Uterus (tissue), 4 donors: ENCODE data around the gene PAM. TPM values are rescaled to one million over a fixed set of nuclear protein-coding genes. Genes with fewer than 3 reads are reported as not detected.

Source experiments
- DNase-seq, 2 donors: peaks; one replicate each; pipeline ENCODE4 v3.0.0-alpha.2; 2019 to 2020
- H3K27ac ChIP-seq, 2 donors: fragments of 200-600 bp; sonication (generic); 1 replicate in 1 of 2; 2 replicates in 1 of 2; pipeline ENCODE4 v1.5.1; 2016 to 2018
- H3K27me3 ChIP-seq, 2 donors: fragments of 200-600 bp; sonication (generic); one replicate each; pipeline ENCODE4 v1.5.1; 2018 to 2019; ENCODE audit warnings: control low read depth in 1 of 2
- H3K36me3 ChIP-seq, 2 donors: fragments of 200-600 bp; sonication (generic); one replicate each; pipeline ENCODE4 v1.5.1; 2019; ENCODE audit warnings: control low read depth in 1 of 2
- H3K4me1 ChIP-seq, 2 donors: fragments of 200-600 bp; sonication (generic); one replicate each; pipeline ENCODE4 v1.5.1; 2018 to 2019; ENCODE audit warnings: control low read depth in 1 of 2
- H3K4me3 ChIP-seq, 2 donors: fragments of 200-600 bp; sonication (generic); 1 replicate in 1 of 2; 2 replicates in 1 of 2; pipeline ENCODE4 v1.5.1; 2018 to 2019; ENCODE audit warnings: mild to moderate bottlenecking in 1 of 2
- H3K9me3 ChIP-seq, 2 donors: fragments of 200-600 bp; sonication (generic); one replicate each; pipeline ENCODE4 v1.5.1; 2019; ENCODE audit warnings: control low read depth in 1 of 2
- POLR2A ChIP-seq, 2 donors: fragments of 450-650 bp; IDR thresholded peaks; one replicate each; pipeline ENCODE4 v1.6.1; 2016; ENCODE audit warnings: antibody characterized with exemption in 2 of 2, mild to moderate bottlenecking in 1 of 2, moderate library complexity in 1 of 2
- intact Hi-C: fragments of 100-400 bp; cut with DNase I; formaldehyde crosslinking; loops from one replicate; pipeline ENCODE4 v1.15.1; 2023; ENCODE audit warnings: low total_unique reads
- total RNA-seq, 4 donors: library from RNA; depleted of rRNA in 3 of 4; stranded (reverse); fragments of >200 nt in 3 of 4; gene quantifications; one replicate each; pipeline versions ENCODE4 v1.1.0 to v1.2.4, GENCODE V29; 2014 to 2023
- TF ChIP-seq, protein P1 (sequence below), 4 experiments: fragments of 200-600 bp in 2 of 4; fragments of 450-650 bp in 2 of 4; sonication (generic) in 2 of 4; IDR thresholded peaks; one replicate each; pipeline ENCODE4 v1.5.1; 2016 to 2019; ENCODE audit warnings: antibody characterized with exemption in 4 of 4, mild to moderate bottlenecking in 2 of 4, moderate library complexity in 1 of 4
- donor health status: DM: yes; HTN: yes; CAD: no.

The PAM gene
- total RNA-seq, 4 donors from 2014 or later = 101 to 502 (median 168) TPM

DNA sequence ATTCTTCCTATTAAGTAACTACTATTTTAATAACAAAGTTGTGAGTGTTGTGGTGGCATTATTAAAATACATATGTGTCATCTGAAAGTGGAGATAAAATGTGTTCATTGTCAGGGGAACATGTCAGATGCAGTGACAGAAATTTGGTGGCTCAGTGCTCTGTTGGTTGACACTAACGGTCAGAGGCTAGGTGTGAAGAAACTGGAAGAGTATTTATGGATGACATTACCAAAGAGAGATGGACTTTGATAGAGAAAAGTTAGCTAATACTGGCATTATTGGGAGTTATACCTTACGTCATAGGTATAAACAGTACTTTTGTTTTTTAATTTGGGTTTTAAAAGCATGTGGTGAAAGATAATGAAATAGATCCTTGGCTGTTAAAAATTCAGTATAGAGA, 33.7 kb downstream of the PAM start:
- intact Hi-C loops = no loop called here
- no peak for DNase-seq
- Histone ChIP-seq H3K9me3 (no peaks in the 10 kb centered on the region), H3K4me3 (no peak overlapping the region), H3K27me3 (no peaks in the 10 kb centered on the region), H3K27ac (no peak overlapping the region), H3K36me3 (no peaks in the 10 kb centered on the region), H3K4me1 (no peaks in the 10 kb centered on the region)
- TF ChIP-seq, protein P1, sequence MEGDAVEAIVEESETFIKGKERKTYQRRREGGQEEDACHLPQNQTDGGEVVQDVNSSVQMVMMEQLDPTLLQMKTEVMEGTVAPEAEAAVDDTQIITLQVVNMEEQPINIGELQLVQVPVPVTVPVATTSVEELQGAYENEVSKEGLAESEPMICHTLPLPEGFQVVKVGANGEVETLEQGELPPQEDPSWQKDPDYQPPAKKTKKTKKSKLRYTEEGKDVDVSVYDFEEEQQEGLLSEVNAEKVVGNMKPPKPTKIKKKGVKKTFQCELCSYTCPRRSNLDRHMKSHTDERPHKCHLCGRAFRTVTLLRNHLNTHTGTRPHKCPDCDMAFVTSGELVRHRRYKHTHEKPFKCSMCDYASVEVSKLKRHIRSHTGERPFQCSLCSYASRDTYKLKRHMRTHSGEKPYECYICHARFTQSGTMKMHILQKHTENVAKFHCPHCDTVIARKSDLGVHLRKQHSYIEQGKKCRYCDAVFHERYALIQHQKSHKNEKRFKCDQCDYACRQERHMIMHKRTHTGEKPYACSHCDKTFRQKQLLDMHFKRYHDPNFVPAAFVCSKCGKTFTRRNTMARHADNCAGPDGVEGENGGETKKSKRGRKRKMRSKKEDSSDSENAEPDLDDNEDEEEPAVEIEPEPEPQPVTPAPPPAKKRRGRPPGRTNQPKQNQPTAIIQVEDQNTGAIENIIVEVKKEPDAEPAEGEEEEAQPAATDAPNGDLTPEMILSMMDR (IDR thresholded peaks at IDR 0.05) = no peak

DNA sequence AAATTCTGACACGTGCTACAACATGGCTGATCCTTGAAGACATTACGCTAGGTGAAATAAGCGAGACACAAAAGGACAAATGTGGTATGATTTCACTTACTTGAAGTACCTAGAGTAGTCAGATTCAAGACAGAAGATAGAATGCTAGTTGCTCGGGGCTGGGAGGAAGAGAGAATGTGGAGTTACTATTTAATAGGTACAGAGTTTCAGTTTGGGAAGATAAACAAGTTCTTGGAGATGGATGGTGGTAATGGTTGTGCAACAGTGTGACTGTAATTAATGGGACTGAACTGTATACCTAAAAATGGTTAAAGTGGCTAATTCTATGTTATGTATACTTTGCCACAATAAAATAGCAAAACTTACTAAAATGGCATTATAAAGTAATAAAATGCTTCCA, 34.4 kb downstream of the PAM start:
- H3K36me3 ChIP-seq = no peaks in the 10 kb centered on the region
- no peaks in the 10 kb centered on the region for H3K9me3 ChIP-seq
- no peak overlapping the region for H3K27ac ChIP-seq
- H3K4me3 ChIP-seq = no peak overlapping the region
- H3K4me1 ChIP-seq = no peaks in the 10 kb centered on the region
- TF ChIP-seq, protein P1 (IDR thresholded peaks at IDR 0.05) = no peak
- TF ChIP-seq POLR2A (IDR thresholded peaks at IDR 0.05) = no peak
- no peak for DNase-seq
- intact Hi-C loops = no loop called here
- no peaks in the 10 kb centered on the region for H3K27me3 ChIP-seq

DNA sequence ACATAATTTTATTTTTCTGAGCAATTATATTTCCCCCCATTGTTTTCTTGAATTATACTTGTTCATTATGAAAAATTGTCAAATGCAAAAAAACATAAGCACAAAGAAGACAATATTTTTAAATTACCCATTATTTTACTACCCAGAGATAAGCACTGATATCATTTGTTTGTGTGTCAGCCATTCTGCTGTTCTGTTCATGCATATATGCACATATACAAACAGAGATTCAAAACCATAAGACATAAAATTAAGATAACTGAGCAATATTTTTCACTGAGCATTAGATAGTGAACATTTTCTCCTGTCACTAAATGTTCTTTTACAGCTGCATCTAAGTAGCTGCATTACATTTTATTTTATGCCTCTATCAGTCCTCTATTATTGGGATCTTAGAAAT, 35.6 kb downstream of the PAM start:
- Histone ChIP-seq H3K4me3 (no peak overlapping the region), H3K27ac (no peak overlapping the region), H3K9me3 (no peaks in the 10 kb centered on the region), H3K4me1 (no peaks in the 10 kb centered on the region), H3K27me3 (no peaks in the 10 kb centered on the region), H3K36me3 (no peaks in the 10 kb centered on the region)
- TF ChIP-seq, protein P1 (IDR thresholded peaks at IDR 0.05) = no peak
- no peak for TF ChIP-seq POLR2A (IDR thresholded peaks at IDR 0.05)
- intact Hi-C loops = no loop called here
- no peak for DNase-seq

DNA sequence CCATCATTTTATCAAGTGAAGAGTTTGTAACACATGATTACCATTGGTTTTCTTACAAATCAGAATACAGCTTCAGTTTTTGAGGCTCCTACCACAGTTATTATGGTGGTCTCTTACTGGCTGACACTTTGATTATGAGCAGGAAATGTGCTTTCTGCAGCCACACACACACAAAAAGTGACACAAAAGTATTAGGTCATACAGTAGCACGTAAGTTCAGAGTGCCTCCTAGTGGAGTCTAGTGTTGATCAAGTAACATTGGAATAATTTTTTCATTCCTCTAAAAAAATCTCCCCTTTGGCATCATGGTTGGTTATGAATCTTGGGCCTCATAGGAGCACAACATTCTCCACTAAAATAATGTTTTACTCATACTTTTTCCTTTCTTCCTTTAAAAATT, 37.6 kb downstream of the PAM start:
- H3K36me3 ChIP-seq = no peaks in the 10 kb centered on the region
- no peaks in the 10 kb centered on the region for H3K4me1 ChIP-seq
- H3K27me3 ChIP-seq = no peaks in the 10 kb centered on the region
- intact Hi-C loops = no loop called here
- TF ChIP-seq, protein P1 (IDR thresholded peaks at IDR 0.05) = no peak
- no peak for TF ChIP-seq POLR2A (IDR thresholded peaks at IDR 0.05)
- no peak overlapping the region for H3K4me3 ChIP-seq
- H3K9me3 ChIP-seq = no peaks in the 10 kb centered on the region
- no peak for DNase-seq
- H3K27ac ChIP-seq = no peak overlapping the region

DNA sequence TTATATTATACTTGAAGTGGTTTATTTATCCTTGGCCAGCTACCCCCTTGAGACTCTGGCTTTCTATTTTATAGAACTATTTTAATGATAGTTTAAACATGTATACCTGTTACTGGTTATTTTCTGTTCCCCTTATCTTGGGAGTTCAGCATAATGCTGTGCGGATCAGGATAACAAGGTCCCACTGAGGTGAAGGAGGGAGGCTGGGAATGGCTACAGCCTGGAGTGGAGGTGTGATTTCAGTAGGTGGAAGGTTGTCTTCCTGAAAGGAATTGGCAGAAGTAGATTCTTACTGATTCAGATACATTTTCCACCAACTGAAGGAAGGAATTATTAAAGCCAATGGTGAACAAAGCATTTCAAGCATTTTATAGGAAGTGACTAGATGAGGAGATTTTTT, 38.9 kb downstream of the PAM start:
- intact Hi-C loops = no loop called here
- DNase-seq = no peak
- no peaks in the 10 kb centered on the region for H3K9me3 ChIP-seq
- no peak for TF ChIP-seq POLR2A (IDR thresholded peaks at IDR 0.05)
- TF ChIP-seq, protein P1 (IDR thresholded peaks at IDR 0.05) = no peak
- H3K27ac ChIP-seq = no peak overlapping the region
- H3K36me3 ChIP-seq = no peaks in the 10 kb centered on the region
- H3K27me3 ChIP-seq = no peaks in the 10 kb centered on the region
- no peak overlapping the region for H3K4me3 ChIP-seq
- H3K4me1 ChIP-seq = no peaks in the 10 kb centered on the region
